Renal pelvis (tissue), 4 donors: ENCODE results near the gene PTPRU. TPM values are rescaled to one million over a fixed set of nuclear protein-coding genes. Genes with fewer than 3 reads are reported as not detected.

Source experiments
- DNase-seq: peaks from one replicate; pipeline ENCODE4 v3.0.0-alpha.2; 2013
- polyA plus RNA-seq, 3 donors: library from polyadenylated mRNA; unstranded; fragments of 120-200 nt; gene quantifications; one replicate each; pipeline ENCODE4 v1.2.1, GENCODE V29; 2013; ENCODE audit not compliant: insufficient read length in 3 of 3

PTPRU gene
- polyA plus RNA-seq, 3 donors = 15.4 to 19.5 (median 15.7) TPM

DNA sequence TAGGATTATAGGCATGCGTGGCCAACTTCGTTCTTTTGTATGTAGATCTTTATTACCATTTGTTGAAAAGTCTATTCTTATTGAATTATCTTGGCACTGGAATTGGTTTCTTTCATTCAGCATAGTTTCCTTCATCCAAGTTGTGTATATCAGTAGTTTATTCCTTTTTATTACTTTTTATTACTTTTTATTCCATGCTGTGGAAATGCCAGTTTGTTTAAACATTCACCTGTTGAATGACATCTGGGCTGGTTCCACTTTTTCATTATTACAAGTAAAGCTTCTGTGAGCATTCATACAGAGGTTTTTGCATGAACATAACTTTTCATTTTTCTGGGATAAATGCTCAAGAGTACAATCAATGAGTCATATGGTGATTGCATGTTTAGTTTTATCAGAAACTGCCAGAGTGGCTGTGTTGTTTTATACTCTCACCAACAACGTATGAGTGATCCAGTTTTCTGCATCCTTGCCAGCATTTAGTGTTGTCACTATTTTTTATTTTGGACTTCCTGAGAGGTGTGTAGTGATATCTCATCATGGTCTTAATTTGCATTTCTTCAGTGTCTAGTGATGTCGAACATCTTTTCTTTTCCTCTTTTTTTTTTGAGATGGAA, 28.6 kb downstream of the PTPRU start:
- DNase-seq = no peak

DNA sequence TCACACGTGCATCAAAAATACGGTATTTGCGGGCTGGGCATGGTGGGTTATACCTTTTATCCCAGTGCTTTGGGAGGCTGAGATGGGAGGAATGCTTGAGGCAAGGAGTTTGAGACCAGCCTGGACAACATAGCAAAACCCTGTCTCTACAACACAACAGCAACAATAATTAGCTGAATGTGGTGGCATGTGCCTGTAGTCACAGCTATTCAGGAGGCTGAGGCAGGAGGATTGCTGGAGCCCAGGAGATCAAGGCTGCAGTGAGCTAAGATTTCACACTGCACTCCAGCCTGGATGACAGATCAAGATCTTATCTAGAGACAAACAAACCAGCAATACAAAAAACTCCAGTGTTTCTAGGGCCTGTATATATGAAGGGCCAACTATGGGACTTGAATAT, 30.6 kb downstream of the PTPRU start:
- no peak for DNase-seq

DNA sequence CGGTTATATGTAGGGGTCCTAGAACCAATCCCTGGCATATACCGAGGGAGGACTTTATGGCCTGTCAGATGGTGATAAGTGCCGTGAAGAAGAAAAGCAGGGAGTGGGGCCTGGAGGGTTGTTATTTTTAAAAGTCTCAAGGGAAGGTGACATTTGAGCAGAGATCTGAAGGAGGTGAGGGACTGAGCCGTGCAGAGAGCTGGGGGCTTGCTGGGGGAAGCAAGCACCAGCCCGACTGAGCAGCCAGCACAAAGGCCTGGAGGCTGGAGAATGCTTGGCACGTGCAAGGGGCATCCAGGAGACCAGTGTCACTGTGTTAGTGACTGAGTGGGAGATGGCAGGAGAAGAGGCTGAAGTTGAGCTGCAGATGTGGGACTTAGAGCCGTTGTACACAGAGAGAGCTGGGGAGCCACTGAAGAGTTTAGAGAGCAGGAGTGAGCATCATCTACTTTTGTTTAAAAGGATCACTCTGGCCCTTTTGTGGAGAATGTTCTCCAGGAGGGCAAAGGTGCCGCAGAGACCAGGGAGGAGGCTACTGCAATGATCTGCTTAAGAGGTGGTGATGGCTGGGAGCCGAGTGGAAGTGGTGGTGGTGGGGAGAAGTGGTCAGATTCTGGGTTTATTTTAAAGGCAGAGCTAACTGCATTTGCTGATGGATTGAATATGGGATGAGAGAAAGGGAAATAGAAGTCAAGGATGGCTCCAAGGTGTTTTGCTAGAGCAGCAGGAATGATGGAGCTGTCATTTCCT, 31.2 kb downstream of the PTPRU start:
- no peak for DNase-seq

DNA sequence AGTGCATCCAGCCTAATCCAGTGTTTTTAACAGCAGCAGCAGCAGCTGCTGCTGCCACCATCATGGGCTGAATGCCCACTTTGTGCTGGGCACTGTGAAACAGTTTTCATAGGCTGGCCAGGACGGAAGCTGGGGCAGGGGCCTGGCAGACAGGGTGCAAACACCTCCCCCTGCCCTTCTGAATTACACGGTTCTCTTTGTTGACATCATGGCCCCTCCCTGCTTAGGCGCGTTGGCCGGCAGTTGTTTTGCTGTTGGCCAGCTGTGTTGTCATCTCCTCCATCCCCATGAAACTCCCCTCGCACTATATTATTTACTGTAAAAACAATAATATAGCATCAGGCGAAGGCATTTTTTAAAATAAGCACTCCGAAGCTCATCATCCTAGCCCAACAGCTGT, 33.1 kb downstream of the PTPRU start:
- peak; percentile 54 for DNase-seq

DNA sequence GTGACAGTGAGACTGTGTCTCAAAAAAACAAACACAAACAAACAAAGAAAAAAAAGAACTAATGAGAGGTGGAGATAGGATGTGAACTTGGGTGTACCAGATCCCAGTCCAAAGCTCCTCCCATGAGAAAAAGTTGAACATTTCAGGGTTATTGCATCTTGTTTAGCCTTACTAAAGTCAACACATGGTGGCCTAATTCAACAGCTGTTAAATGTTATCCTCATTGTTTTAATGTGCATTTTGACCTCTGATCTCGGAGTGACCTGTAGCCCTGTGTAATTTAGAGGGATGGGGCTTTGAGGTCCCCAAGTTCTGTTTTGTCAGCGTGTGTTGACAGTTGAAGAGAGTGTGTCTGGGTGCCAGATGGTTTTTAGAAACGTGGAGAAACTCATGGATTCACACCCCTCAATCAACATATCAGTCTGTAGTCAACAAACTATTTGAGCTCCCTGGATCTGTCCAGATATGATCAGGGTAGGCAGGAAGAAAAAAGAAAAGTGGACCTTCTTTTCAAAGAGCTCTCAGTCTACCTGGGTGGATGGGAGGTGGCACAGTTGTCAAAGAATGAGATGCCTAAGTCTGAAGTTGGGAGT, 34.7 kb downstream of the PTPRU start:
- peak; percentile 56 for DNase-seq

DNA sequence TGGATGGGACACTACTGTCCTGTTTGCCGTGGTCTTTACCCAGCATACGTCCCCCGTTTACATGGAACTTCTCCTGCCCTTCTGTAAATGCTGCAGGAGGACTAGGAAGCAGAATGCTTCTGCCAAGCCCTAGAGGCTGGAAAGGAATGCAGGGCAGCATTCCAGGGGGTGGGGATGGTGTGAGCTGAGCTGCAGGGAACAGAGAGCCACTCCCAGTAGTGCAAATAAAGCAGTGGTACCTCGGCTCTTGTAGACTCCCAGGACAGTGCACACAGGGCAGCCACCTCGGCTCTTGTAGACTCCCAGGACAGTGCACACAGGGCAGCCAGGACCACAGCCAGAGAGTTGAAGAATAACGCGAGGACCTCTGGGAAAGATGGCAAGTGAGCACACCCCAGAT, 35.4 kb downstream of the PTPRU start:
- DNase-seq = peak; percentile 68

DNA sequence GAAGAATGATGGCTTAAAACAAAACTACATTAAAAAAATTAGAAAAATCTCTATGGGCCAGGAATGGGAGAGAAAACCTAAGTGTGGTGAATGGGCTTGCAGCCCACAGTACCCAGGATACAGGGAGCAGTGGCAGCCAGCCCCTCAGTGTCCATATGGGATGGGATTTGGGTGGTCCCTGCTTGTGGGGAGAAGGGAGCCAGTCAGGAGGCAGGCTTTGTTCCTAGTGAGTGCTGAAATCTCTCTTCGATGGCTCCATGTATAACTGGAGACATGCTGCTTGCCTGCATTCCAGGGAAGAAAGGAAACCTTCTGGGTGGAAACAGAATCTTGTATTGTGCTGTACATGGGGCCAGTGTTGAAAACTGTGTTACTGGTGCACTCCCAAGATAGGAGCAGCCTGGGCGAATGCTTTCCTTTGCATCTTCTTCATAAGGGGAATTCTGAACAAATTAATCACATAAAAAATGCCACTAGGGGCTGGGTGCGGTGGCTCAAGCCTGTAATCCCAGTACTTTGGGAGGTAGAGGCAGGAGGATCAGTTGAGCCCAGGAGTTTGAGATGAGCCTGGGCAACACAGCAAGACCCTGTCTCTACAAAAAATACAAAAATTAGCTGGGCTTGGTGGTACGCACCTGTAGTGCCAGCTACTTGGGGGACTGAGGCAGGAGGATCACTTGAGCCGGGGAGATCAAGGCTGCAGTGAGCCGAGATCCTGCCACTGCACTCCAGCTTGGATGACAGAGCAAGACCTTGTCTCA, 36.0 kb downstream of the PTPRU start:
- DNase-seq = no peak

DNA sequence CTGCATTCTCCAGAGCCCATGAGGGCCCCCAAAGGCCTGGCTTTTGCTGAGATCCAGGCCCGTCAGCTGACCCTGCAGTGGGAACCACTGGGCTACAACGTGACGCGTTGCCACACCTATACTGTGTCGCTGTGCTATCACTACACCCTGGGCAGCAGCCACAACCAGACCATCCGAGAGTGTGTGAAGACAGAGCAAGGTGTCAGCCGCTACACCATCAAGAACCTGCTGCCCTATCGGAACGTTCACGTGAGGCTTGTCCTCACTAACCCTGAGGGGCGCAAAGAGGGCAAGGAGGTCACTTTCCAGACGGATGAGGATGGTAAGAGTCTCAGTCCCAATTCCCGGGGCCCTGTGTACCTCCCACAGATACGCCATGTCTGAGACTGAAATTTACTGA, 39.1 kb downstream of the PTPRU start:
- no peak for DNase-seq

DNA sequence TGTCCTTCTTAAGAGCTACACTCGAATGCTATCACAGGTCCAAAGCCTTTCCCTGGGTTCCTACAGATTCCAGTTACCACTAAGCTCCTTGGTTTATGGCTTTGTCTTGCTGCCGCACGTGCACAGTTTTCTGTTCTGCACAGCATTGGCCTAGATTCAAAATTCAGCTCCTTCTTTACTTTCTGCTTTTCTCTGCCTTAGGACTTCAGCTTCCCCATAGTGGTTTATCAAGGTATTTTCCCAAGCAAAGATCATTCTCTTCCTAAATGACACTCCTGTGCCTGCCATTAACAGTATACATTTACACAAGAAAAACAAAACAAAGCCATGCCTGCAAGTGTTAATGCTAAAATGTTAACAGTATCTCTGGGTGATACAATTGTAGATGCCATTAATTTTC, 41.8 kb downstream of the PTPRU start:
- no peak for DNase-seq

DNA sequence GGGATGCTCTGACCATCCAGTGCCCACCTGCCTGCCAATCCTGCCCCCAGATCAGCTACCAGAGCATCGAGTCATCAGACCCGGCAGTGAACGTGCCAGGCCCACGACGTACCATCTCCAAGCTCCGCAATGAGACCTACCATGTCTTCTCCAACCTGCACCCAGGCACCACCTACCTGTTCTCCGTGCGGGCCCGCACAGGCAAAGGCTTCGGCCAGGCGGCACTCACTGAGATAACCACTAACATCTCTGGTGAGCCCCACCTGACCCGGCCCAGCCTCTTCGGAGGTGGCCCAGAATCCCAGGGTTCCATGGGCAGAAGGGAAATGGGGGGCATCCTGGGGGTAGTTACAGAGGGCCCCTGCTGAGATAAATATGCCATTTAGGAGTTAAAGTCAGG, 43.1 kb downstream of the PTPRU start:
- DNase-seq = no peak

DNA sequence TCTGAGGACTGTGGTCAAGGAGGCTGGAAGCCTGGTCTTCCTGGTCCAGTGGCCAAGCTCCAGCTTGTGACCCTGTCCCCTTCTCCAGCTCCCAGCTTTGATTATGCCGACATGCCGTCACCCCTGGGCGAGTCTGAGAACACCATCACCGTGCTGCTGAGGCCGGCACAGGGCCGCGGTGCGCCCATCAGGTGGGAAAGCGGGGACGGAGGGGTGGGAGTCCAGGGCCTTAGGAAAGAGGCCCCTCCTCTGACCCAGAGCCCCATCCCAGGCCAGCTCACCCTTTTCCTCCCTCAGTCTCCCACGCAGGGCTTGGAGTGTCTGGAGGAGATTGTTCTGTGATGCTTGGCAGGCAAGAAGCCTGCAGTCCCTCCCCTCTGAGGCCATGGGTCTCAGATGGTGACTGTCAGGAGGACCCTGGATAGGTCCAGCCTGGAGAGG, 43.6 kb downstream of the PTPRU start:
- peak; percentile 22 for DNase-seq

DNA sequence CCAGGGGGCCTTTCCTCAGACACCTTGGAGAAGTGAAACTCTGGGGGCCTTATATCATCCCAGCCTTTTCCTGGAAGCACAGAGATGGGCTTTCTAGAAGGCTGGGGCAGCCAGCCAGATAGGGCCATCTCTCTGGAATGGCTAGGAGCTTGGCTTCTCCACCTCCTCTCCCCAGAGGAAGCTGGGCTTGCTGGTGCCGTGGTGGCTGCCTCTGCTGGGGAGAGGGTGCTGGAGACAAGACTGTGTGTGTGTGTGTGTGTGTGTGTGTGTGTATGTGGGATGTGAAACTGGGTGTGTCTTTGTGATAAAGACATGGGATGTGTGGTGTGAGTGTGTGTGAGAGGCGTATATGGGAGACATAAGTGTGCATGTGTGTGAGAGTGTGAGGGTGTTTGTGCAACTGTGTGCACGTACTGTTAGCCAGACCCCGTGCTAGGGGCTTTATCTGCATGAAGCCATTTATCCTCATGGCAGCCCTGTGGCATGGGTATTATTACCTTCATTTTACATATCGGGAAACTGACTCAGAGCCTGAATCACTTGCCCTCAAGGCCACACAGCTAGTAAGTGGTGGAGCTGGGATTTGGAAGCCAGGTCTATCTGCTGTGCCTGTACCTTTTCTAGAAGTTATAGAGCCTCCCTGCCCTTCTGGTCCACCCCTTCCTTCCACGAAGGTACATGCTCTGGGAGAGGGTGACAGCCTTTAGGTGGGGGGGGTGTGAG, 44.2 kb downstream of the PTPRU start:
- DNase-seq = no peak

DNA sequence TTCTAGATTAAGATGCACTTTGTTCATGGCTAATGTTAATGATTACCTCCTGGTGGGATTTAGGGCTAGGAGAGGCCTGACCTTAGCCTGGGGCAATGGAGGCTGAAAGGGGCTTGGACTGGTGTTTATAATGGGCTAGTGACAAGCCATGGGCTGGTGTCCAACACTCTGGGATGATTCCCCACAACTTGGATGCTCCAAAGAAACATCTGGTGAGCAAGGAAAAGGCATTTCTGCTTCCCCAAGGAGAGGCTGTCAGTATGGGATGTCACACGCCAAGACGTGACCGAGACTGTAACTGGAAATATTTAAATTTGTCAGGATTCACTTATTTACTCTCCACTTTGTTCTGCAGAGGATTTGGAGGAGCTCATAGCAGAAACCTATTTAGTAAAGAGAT, 45.2 kb downstream of the PTPRU start:
- no peak for DNase-seq

DNA sequence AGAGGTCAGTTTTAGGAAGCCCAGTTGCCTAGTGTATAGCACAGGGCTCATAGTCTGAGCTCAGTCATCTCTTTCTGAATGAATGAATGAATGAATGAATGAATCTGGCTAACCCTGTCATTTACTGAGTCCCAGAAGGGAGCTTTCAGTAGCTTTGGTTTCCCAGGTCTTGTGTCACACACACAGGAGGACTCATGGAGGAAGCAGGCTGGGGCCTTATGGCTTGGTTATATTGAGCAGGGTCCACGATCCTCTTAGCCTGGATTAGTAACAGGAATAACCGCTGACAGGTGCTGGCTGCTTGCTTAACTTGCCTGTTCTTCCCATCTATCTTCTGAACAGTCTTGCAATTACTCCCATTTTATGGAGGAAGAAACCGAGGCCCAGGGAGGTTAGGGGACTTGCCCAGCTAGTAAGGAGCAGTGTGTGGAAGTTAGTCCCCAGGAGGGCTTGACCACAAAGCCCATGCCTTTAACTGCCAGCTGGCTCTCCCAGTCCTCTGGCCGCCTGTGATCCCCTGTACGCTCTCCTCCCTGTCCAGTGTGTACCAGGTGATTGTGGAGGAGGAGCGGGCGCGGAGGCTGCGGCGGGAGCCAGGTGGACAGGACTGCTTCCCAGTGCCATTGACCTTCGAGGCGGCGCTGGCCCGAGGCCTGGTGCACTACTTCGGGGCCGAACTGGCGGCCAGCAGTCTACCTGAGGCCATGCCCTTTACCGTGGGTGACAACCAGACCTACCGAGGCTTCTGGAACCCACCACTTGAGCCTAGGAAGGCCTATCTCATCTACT, 46.0 kb downstream of the PTPRU start:
- no peak for DNase-seq

DNA sequence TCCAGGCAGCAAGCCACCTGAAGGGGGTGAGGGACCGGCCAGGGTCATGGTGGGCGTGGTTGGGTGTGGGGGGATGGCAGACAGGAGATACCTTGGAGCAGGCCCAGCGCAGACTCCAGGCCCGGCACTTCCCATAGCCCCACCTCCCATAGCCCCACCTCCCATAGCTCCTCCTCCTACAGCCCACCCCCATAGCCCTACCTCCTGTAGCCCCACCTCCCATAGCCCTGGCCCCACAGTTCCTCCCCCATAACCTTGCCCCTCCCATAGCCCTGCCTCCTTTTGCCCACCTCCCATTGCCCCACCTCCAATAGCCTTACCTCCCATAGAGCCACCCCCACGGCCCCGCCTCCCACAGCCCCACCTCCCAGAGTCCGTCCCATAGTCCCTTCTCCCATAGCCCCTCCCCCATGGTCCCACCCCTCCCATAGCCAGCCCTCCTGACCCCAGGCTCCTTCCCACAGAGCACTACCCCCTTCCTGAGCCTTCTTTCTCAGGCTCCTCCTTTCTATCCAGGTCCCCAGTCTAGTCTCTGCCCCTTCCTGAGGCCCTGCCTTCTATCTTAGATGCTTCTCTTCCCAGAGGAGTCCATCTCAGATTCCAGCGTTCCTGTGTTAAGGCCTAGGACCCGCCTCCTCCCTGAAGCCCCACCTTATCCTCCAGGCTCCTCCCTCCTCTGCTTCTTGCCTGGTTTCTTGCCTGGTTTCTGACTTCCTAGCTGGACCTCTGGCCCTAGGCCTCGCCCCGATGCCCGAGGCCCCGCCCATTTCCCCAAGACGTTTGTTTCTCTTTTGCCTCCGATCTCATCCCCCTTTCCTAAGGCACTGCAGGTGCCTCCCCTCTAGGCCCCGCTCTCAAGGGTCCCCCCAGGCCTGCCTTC, 46.8 kb downstream of the PTPRU start:
- DNase-seq = peak; percentile 52

DNA sequence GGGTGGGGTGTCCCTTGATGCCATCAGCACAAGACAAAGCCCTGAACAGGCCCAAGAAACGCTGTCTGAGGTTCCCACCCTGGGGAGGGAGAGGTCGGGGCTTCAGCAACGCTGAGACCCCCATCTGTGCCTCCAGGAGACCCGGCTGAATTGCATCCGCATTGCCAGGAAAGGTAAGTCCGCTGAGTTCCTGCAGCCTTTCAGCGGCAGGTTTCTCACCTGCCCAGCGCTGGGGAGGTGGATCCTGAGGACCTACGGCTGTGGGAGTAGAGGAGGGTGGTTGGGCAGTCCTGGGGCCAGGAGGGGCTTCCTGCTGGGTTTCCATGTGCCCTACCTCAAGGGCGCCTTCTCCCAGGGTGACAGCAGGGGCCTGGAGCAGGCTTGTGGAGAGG, 47.5 kb downstream of the PTPRU start:
- DNase-seq = no peak

DNA sequence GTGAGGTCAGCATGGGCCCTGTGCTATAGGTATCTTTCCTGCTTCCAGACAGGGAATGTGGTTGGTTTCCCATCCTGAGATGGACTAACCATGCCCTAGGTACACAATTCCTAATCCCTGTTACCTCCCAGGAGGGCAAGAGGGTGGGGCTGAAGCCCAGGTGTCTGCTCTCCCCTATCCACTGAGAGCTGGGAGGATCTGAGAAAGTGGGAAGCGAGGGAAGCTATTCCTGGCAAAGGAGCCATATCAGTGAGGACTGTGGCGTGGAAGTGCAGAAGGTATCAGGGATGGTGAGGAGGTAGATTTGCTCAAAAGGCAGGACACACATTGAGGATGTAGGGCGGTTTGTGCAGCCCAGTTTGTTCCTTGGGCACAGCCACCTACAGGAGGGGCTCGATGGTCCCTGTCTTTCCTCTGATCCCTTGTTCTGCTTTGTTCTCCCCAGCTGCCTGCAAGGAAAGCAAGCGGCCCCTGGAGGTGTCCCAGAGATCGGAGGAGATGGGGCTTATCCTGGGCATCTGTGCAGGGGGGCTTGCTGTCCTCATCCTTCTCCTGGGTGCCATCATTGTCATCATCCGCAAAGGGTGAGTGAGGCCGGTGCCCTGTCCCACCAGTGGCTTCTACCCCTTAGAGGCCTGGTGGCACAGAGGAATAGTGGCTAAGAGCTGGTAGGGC, 48.1 kb downstream of the PTPRU start:
- DNase-seq = no peak

DNA sequence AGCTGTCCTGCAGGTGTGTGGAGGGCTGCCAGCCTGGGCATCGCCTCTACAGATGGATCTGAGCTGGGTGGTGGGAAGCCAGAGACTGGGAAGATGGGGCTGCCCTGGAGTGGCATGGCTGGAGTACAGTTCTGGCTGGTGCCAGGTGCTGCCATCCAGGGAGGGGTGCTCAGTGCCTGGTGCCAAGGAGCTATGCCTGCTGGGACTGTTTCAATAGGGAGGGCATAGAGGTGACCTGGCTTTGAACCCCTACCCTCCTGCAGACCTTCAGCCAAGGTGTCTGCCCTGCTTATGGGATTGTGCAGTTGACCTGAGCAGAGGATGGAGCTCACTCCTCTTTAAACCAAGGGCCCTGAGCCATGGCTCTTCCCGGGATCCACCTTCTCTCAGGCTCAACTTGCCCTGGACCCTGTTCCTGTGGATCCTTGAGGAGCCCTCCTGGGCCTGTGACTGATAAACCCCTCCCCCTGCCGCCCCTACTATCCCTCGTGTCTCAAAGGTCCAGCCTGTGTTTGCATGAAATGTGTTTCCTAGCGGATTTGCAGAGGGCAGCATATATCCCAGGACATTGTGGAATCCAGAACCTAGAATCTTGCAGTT, 48.7 kb downstream of the PTPRU start:
- DNase-seq = no peak

DNA sequence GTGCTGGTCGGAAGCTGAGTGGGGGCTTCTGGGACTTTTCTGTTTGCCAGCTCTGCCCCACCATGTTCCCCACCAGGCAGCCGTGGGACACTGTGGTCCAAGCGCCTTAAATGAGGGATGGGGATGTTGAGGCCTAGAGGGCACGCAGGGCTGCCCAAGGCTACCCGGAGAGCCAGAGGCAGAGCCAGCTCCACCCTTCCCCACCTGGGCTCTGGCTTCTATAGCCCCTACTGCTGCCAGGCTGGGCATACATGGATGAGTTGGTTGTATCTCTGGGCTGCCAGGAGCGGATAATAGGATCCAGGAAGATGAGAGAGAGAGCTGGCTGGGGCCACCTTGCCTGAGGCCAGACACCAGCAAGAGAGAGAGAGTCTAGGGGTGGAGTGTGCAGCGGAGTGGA, 49.4 kb downstream of the PTPRU start:
- DNase-seq = no peak
